IPS-18a (cell line): ENCODE measurements around the gene BEND6.
A peak's percentile ranks its signal among the peaks of the same experiment; 100 is the strongest.

Experiments
- H3K27ac ChIP-seq: one replicate; pipeline ENCODE4 v1.5.1; 2013; ENCODE audit warnings: low read length
- H3K27me3 ChIP-seq: one replicate; pipeline ENCODE4 v1.6.1; 2013; ENCODE audit warnings: mild to moderate bottlenecking, low read length; ENCODE audit not compliant: control insufficient read depth, insufficient read depth
- H3K36me3 ChIP-seq: one replicate; pipeline ENCODE4 v1.6.1; 2013; ENCODE audit warnings: low read depth, low read length; ENCODE audit not compliant: control insufficient read depth
- H3K4me1 ChIP-seq: one replicate; pipeline ENCODE4 v1.6.1; 2013; ENCODE audit warnings: low read depth, low read length; ENCODE audit not compliant: control insufficient read depth
- H3K4me3 ChIP-seq: one replicate; pipeline ENCODE4 v1.5.1; 2013; ENCODE audit warnings: low read length
- H3K9ac ChIP-seq: one replicate; pipeline ENCODE4 v1.6.1; 2013; ENCODE audit warnings: mild to moderate bottlenecking, low read length, moderate library complexity
- H3K9me3 ChIP-seq: one replicate; pipeline ENCODE4 v1.6.1; 2013; ENCODE audit warnings: low read depth, low read length; ENCODE audit not compliant: control insufficient read depth

The BEND6 gene

DNA sequence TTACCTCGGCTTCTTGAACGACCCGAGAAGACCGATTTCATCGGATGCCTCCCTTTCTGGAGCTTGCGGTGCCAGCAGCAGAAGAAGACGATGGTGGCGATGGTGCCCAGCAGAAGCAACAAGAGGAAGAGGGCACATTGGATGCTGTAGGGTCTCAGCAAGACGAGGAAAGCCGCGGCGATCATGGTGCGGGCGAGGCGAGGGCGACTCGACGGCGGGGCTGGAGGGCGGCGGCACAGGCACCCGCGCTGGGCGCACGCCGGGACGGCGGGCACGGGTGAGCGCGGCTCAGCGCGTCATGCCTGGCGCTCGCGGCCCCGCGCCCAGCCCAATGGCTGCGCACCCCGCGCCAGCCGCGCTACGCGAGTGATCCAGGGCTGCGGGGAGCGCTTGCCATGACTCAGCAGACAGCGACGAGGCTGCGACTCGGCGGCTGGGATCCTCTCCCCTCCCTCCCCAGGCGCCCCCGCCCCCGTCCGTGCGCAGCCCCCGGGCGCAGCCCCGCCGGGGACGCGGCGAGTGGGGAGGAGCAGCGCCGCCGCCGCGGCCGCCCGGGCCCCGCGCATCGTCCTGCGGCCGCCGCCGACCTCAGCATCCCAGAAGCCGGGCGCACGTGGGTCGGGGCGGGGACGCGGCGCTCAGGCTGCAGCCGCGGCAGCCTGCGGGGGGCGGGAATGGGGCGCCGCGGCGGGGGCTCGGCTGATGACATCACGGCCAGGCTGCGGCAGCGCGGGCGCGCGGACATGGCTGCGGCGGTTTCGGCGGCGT is at the start of gene BEND6:
BEND6 (plus strand) TSS at position 705 of the 768 bp plus-strand sequence. CDS start 26,704 bp downstream, outside the sequence.
- H3K4me1 ChIP-seq = no peaks in the 10 kb centered on the region
- peak within 1 kb of the TSS; percentile 79 for H3K9ac ChIP-seq
- H3K36me3 ChIP-seq = no peaks in the 10 kb centered on the region
- H3K27ac ChIP-seq = peak within 1 kb of the TSS; percentile 54
- H3K9me3 ChIP-seq = no peaks in the 10 kb centered on the region
- H3K27me3 ChIP-seq = peaks cover 47% of the 10 kb centered on the region
- H3K4me3 ChIP-seq = peak within 1 kb of the TSS; percentile 83

DNA sequence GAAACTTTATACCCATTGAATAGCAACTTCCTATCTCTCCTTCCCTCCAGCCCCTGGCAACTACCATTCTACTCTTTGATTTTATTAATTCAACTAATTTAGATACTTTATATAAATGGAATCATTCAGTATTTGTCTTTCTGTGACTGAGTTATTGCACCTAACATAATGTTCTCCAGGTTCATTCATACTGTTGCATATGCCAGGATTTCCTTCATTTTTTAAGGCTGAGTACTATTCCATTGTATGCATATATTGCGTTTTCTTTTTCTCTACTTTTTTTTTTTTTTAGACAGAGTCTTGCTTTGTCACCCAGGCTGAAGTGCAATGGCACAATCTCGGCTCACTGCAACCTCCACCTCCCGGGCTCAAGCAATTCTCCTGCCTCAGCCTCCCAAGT is 49.5 kb upstream of the BEND6 start:
- Histone ChIP-seq H3K36me3 (no peaks in the 10 kb centered on the region), H3K27ac (no peak overlapping the region), H3K27me3 (no peaks in the 10 kb centered on the region), H3K9me3 (no peaks in the 10 kb centered on the region), H3K9ac (no peak overlapping the region), H3K4me3 (no peak overlapping the region), H3K4me1 (no peaks in the 10 kb centered on the region)

DNA sequence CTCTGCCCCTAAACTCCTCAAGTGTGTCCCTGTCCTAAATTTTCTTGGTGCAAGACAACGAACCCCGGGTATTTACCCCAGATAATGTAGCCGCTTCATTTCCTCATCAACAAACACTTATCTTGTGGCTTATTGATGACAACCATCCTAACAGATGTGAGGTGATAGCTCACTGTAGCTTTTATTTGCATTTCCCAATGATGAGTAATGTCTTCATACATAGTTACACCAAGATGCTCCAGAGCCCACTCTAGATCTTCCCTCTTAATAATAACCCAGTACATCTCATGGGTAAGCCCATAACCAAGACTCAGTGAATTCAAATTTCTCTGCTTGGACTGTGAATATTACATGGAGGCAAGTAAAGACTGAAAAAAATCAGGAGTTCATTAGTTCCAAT is 48.2 kb upstream of the BEND6 start:
- H3K4me3 ChIP-seq = no peak overlapping the region
- H3K9me3 ChIP-seq = no peaks in the 10 kb centered on the region
- no peak overlapping the region for H3K27ac ChIP-seq
- no peaks in the 10 kb centered on the region for H3K36me3 ChIP-seq
- H3K4me1 ChIP-seq = peaks cover 11% of the 10 kb centered on the region
- no peak overlapping the region for H3K9ac ChIP-seq
- H3K27me3 ChIP-seq = no peaks in the 10 kb centered on the region

- H3K9me3 ChIP-seq = no peaks in the 10 kb centered on the region
- H3K4me1 ChIP-seq = peaks cover 14% of the 10 kb centered on the region
- H3K4me3 ChIP-seq = no peak overlapping the region
- H3K27ac ChIP-seq = no peak overlapping the region
- H3K36me3 ChIP-seq = no peaks in the 10 kb centered on the region
- no peaks in the 10 kb centered on the region for H3K27me3 ChIP-seq
- no peak overlapping the region for H3K9ac ChIP-seq
Observed at GRCh38 chr6:56909115-56909907, 45.6 kb upstream of the BEND6 start.

GRCh38 chr6:56911847-56912246 is 43.1 kb upstream of the BEND6 start:
- no peaks in the 10 kb centered on the region for H3K36me3 ChIP-seq
- no peak overlapping the region for H3K27ac ChIP-seq
- H3K4me3 ChIP-seq = no peak overlapping the region
- no peaks in the 10 kb centered on the region for H3K27me3 ChIP-seq
- H3K4me1 ChIP-seq = peaks cover 14% of the 10 kb centered on the region
- H3K9ac ChIP-seq = no peak overlapping the region
- H3K9me3 ChIP-seq = no peaks in the 10 kb centered on the region

- no peak overlapping the region for H3K27ac ChIP-seq
- no peaks in the 10 kb centered on the region for H3K36me3 ChIP-seq
- H3K4me1 ChIP-seq = peaks cover 14% of the 10 kb centered on the region
Observed at GRCh38 chr6:56913285-56914074, 41.4 kb upstream of the BEND6 start.

DNA sequence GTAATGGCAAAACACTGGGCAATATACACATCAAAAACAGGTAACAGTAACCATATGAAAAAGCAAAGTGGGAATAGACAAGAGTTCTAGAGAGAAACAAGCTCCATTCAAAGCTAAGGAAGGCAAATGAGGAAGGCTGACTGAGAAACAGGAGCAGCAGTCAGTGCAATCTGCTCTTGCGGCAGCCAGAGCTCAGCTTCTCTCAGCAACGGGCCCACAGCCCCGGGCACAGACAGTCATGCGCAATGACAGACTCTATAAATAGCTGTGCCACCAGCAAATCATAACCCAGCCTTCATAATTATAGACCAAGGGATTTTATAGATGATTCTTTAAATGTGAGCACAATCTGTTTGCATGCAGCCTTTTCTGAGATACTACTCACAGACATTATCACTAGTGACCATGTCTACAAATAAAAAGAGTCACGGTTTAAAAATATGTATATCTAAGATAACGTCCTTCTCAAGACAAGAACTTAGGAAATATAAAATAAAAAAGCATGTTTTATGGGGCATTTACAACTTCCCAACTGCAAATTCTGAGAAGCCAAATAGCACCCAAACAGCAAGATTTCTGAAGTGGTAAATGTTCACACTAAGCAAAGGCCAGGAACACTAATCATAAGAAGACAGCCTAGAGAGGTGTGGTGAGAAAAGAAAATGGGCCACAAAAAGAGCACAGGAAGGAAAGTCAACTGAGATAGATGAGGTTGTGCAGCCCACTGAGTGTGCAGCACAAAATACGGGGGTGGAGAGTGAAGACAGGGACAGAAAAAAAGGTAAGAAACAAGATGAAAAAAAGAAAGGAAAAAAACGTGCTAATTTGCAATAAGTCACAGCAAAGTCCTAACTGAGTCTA is 39.9 kb upstream of the BEND6 start:
- no peak overlapping the region for H3K4me3 ChIP-seq

More at GRCh38 chr6:56913285-56914074, 41.4 kb upstream of the BEND6 start:
- H3K9me3 ChIP-seq = no peaks in the 10 kb centered on the region
- no peak overlapping the region for H3K4me3 ChIP-seq
- H3K27me3 ChIP-seq = no peaks in the 10 kb centered on the region
- H3K9ac ChIP-seq = no peak overlapping the region

GRCh38 chr6:56915832-56916231 is 39.1 kb upstream of the BEND6 start:
- Histone ChIP-seq H3K4me1 (peaks cover 12% of the 10 kb centered on the region), H3K27me3 (no peaks in the 10 kb centered on the region), H3K4me3 (no peak overlapping the region), H3K27ac (no peak overlapping the region), H3K36me3 (no peaks in the 10 kb centered on the region), H3K9ac (no peak overlapping the region), H3K9me3 (no peaks in the 10 kb centered on the region)

More for the DNA sequence above, 39.9 kb upstream of the BEND6 start:
- Histone ChIP-seq H3K4me1 (peaks cover 14% of the 10 kb centered on the region), H3K27ac (no peak overlapping the region), H3K27me3 (no peaks in the 10 kb centered on the region), H3K9ac (no peak overlapping the region), H3K36me3 (no peaks in the 10 kb centered on the region), H3K9me3 (no peaks in the 10 kb centered on the region)

- H3K4me1 ChIP-seq = peaks cover under 1% of the 10 kb centered on the region
- no peaks in the 10 kb centered on the region for H3K36me3 ChIP-seq
- H3K9me3 ChIP-seq = no peaks in the 10 kb centered on the region
- H3K27me3 ChIP-seq = no peaks in the 10 kb centered on the region
- no peak overlapping the region for H3K27ac ChIP-seq
- no peak overlapping the region for H3K9ac ChIP-seq
- H3K4me3 ChIP-seq = no peak overlapping the region
Observed at GRCh38 chr6:56916849-56917551, 37.9 kb upstream of the BEND6 start.

GRCh38 chr6:56922645-56923044 is 32.3 kb upstream of the BEND6 start:
- Histone ChIP-seq H3K36me3 (no peaks in the 10 kb centered on the region), H3K9ac (no peak overlapping the region), H3K9me3 (no peaks in the 10 kb centered on the region), H3K4me1 (peaks cover 2% of the 10 kb centered on the region), H3K4me3 (no peak overlapping the region), H3K27me3 (no peaks in the 10 kb centered on the region), H3K27ac (no peak overlapping the region)
